ENCODE measurements around the gene BBLN. TPM values are rescaled to one million over a fixed set of nuclear protein-coding genes. Genes with fewer than 3 reads are reported as not detected.
"Not testable (repeated sequence)": the region's sequence is repeated elsewhere in the genome, so short reads cannot be mapped to it uniquely, and the experiment has no call there.

Gene BBLN
- total RNA-seq, 1 donor from 2014 or later = 47.3 TPM

GRCh38 chr9:128180001-128180400 lies 19.9 kb downstream of the BBLN start:
- H3K27ac Mint-ChIP-seq (ENCODE audit: unreplicated experiment) = no peak overlapping the region
- TF ChIP-seq EZH2 (IDR thresholded peaks at IDR 0.05; ENCODE audit: insufficient read depth, low read length) (no peak), CTCF (IDR thresholded peaks at IDR 0.05; ENCODE audit: insufficient read depth, low read depth, low read length) (no peak)
- H3K27ac ChIP-seq (ENCODE audit: low read depth, low read length) = no peak overlapping the region
- H3K4me3 Mint-ChIP-seq (ENCODE audit: unreplicated experiment) = no peak overlapping the region
- H4K20me1 ChIP-seq (ENCODE audit: insufficient read depth, low read length) = peaks cover 26% of the 10 kb centered on the region
- FAIRE-seq (no peak), DNase-seq (ENCODE audit: low read depth) (no peak)
- peaks cover 36% of the 10 kb centered on the region for H3K36me3 ChIP-seq (ENCODE audit: insufficient read depth, low read length)
- peaks cover 38% of the 10 kb centered on the region for H3K36me3 Mint-ChIP-seq (ENCODE audit: low read depth, unreplicated experiment)
- H3K27me3 Mint-ChIP-seq (ENCODE audit: low read depth, unreplicated experiment) = no peaks in the 10 kb centered on the region
- H3K4me2 ChIP-seq (ENCODE audit: low read length) = no peak overlapping the region
- H3K27me3 ChIP-seq (ENCODE audit: insufficient read depth, low read length) = no peaks in the 10 kb centered on the region
- H3K79me2 ChIP-seq (ENCODE audit: insufficient read depth, low read length) = no peaks in the 10 kb centered on the region
- peaks cover 7% of the 10 kb centered on the region for H3K9me3 ChIP-seq (ENCODE audit: insufficient read depth, low read depth, low read length)
- H3K4me1 ChIP-seq (ENCODE audit: insufficient read depth, low read length) = peaks cover 9% of the 10 kb centered on the region
- no peaks in the 10 kb centered on the region for H3K9me3 Mint-ChIP-seq (ENCODE audit: unreplicated experiment)
- H3K4me3 ChIP-seq (ENCODE audit: insufficient read depth, low read depth, low read length) = no peak overlapping the region
- no peaks in the 10 kb centered on the region for H3K4me1 Mint-ChIP-seq (ENCODE audit: low read depth, unreplicated experiment)
- H2AFZ ChIP-seq (ENCODE audit: low read depth, low read length) = no peak overlapping the region
- no peak overlapping the region for H3K9ac ChIP-seq (ENCODE audit: low read length)

- H3K79me2 ChIP-seq (ENCODE audit: insufficient read depth, low read length) = no peaks in the 10 kb centered on the region
- H3K4me2 ChIP-seq (ENCODE audit: low read length) = no peak overlapping the region
- FAIRE-seq (no peak), DNase-seq (ENCODE audit: low read depth) (no peak)
- peaks cover 6% of the 10 kb centered on the region for H3K4me1 ChIP-seq (ENCODE audit: insufficient read depth, low read length)
- Mint-ChIP-seq H3K4me3 (ENCODE audit: unreplicated experiment) (no peak overlapping the region), H3K4me1 (ENCODE audit: low read depth, unreplicated experiment) (no peaks in the 10 kb centered on the region), H3K27ac (ENCODE audit: unreplicated experiment) (no peak overlapping the region), H3K9me3 (ENCODE audit: unreplicated experiment) (no peaks in the 10 kb centered on the region), H3K36me3 (ENCODE audit: low read depth, unreplicated experiment) (peaks cover 36% of the 10 kb centered on the region), H3K27me3 (ENCODE audit: low read depth, unreplicated experiment) (no peaks in the 10 kb centered on the region)
- H3K27ac ChIP-seq (ENCODE audit: low read depth, low read length) = no peak overlapping the region
- peaks cover 23% of the 10 kb centered on the region for H4K20me1 ChIP-seq (ENCODE audit: insufficient read depth, low read length)
- H3K9ac ChIP-seq (ENCODE audit: low read length) = no peak overlapping the region
- H2AFZ ChIP-seq (ENCODE audit: low read depth, low read length) = no peak overlapping the region
- H3K4me3 ChIP-seq (ENCODE audit: insufficient read depth, low read depth, low read length) = no peak overlapping the region
- no peak for TF ChIP-seq CTCF (IDR thresholded peaks at IDR 0.05; ENCODE audit: insufficient read depth, low read depth, low read length)
- H3K36me3 ChIP-seq (ENCODE audit: insufficient read depth, low read length) = peaks cover 36% of the 10 kb centered on the region
- H3K27me3 ChIP-seq (ENCODE audit: insufficient read depth, low read length) = no peaks in the 10 kb centered on the region
- H3K9me3 ChIP-seq (ENCODE audit: insufficient read depth, low read depth, low read length) = peaks cover 7% of the 10 kb centered on the region
Observed at GRCh38 chr9:128180447-128180846, 20.4 kb downstream of the BBLN start.

- not testable (repeated sequence) for H3K27me3 Mint-ChIP-seq (ENCODE audit: low read depth, unreplicated experiment); FAIRE-seq; H3K27ac Mint-ChIP-seq (ENCODE audit: unreplicated experiment)
Observed at GRCh38 chr9:128181480-128181879, 21.4 kb downstream of the BBLN start.

More at GRCh38 chr9:128181480-128181879, 21.4 kb downstream of the BBLN start:
- H3K4me1 Mint-ChIP-seq (ENCODE audit: low read depth, unreplicated experiment); H3K4me3 Mint-ChIP-seq (ENCODE audit: unreplicated experiment); H3K9me3 ChIP-seq (ENCODE audit: insufficient read depth, low read depth, low read length); H3K9ac ChIP-seq (ENCODE audit: low read length); H3K27me3 ChIP-seq (ENCODE audit: insufficient read depth, low read length); H3K79me2 ChIP-seq (ENCODE audit: insufficient read depth, low read length); H3K4me3 ChIP-seq (ENCODE audit: insufficient read depth, low read depth, low read length); DNase-seq (ENCODE audit: low read depth); H3K27ac ChIP-seq (ENCODE audit: low read depth, low read length); H3K4me1 ChIP-seq (ENCODE audit: insufficient read depth, low read length); H3K4me2 ChIP-seq (ENCODE audit: low read length); H2AFZ ChIP-seq (ENCODE audit: low read depth, low read length); H3K9me3 Mint-ChIP-seq (ENCODE audit: unreplicated experiment): not testable (repeated sequence)
- Histone ChIP-seq H4K20me1 (ENCODE audit: insufficient read depth, low read length) (peaks cover 23% of the 10 kb centered on the region), H3K36me3 (ENCODE audit: insufficient read depth, low read length) (peaks cover 35% of the 10 kb centered on the region)
- peak; percentile 30 for TF ChIP-seq CTCF (IDR thresholded peaks at IDR 0.05; ENCODE audit: insufficient read depth, low read depth, low read length)
- H3K36me3 Mint-ChIP-seq (ENCODE audit: low read depth, unreplicated experiment) = peaks cover 39% of the 10 kb centered on the region

All from astrocyte (in vitro differentiated cells and primary cell).